RCC 7860 (cell line): ENCODE measurements around the gene IQSEC2.

Experiments
- DNase-seq: peaks from one replicate; pipeline ENCODE4 v3.0.0-alpha.2; 2015; ENCODE audit warnings: low spot score
- FAIRE-seq: peaks from 2 replicates; lab custom pipeline; 2012; peaks lifted over from hg19 to GRCh38; lab: Jason Lieb, UNC

IQSEC2 gene

DNA sequence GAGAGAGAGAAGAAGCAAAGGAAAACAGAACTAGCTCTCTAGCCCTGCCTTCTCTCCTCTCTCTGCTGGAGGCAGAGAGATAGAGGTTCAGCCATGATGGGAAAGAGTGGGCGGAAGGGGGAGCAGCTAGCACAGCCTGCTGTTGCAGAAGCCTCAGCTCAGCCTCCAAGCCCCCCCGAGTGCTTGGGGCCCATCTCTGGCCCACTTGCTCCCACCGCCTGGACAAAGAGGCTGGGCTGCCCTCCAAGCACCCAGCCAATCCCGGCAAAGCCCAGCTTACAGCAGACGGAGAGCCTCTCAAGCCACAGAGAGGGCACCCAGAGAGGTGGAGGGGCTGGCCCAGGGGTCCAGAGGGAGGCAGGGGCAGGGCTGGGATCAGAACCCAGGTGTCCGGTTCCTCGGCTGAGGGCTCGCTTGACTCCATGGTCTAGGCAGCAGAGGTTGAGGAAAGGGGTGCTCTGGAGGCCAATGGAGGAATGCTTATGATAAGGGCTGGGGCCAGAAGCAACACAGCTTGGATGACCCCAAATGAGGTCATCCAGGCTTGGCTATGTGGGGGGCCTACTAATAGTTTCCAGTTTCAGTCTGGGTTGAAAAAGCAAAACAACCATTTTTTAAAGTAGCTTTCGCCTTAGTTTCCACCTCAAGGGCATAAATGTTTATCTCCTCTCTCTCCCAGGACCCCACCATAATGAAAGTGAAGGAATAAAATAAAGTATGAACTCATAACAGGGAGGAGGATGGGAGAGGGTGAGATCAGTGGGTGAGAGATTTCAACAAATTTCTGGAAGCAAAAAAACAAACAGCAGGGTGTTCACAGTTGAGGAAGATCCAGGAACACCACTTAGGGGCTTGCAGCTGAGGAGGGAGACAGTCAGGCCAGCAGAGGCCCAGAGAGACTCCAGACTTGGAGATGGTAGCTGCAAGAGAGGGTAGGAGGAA is 24.9 kb upstream of the IQSEC2 start:
- DNase-seq = no peak
- FAIRE-seq = no peak

DNA sequence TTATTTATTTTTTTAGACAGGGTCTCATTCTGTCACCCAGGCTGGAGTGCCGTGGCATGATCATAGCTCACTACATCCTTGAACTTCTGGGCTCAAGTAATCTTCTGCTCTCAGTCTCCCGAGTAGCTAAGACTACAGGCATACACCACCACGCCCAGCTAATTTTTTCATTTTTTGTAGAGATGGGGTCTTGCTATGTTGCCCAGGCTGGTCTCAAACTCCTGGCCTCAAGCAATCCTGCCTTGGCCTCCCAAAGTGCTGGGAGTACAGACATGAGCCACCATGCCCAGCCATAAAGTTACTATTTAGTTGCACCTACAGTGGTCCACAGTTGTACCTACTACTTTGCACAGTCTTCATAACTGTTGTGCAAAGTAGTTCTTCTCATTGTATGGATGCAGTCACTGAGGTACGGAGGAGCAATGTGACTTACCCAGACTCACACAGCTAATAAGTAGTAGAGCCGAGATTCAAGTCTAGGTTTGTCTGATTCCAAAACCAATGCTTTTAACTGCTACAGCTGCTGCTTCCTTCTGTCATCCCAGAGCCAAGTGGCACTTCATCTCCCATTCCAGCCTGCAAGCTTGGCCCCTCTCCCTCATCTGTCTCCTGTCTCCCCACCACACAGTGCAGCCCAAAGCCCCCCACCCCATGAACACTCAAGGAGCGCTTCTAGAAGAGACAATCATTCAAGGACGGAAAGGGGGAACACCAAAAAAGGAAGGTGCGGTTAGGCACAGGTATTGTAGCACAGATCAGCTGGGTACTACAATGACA is 24.0 kb upstream of the IQSEC2 start:
- FAIRE-seq = no peak
- no peak for DNase-seq

DNA sequence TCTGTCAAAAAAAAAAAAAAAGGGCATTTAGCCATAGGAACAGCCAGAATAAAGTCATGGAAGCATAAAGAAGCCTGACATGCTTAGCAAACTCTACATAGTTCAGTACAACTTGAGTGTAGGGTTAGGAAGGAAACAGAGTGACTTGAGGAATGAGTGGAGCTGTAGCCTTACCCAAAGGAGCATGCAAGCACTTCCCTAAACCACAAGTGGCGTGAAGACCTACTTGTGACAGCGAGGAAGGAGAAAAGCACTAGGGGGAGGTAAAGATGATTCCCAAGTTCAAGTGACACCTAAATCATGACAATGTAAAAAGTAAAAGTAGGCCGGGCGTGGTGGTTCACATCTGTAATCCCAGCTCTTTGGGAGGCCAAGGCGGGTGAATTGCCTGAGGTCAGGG is 21.8 kb upstream of the IQSEC2 start:
- no peak for FAIRE-seq
- no peak for DNase-seq

DNA sequence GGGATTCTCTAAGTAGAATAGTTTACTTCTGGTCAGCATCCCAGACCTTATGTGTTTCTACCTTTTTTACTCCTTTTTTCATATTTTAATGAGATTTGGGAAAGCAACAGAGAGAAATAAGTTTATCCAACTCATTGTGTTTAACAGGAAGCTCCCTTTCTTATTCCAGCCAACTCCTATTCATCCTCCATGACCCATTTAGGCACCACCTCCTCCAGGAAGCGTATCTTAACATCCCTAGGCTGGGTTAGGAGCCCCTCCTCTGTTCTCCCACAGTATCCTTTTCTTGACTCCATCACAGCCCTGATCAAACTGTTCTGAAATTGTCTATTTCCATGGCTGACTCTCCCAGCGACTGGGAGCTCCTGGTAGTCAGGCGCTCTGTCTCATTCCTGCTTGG is 18.8 kb upstream of the IQSEC2 start:
- FAIRE-seq = no peak
- DNase-seq = no peak

DNA sequence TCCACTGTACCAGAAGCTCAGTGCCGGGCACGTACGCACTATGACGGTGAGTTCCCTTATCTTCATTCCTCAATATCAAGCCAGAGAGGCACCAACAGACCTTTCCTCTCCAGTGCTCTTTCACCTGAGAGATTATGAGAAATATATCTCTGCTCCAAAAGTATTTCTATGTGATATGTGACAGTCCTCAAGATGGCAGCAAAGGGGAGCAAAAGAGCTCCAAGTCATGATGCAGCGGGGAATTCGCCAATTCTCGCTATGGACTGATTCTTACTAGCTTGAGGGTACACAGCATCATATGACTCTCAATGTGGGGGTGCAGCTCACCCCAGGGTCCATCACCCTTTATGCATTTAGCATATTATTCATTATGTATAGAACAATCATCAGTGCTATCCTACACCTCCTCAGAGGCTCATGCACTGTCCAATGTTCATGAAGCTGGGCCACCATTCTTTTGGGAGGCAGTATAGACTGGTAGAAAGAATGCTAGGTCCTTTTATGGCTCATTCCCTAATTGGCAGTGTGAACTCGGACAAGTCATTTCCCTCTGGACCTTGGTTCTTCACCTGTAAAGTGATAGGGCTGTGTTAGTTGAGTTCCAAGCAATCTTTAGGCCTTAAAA is 12.8 kb upstream of the IQSEC2 start:
- no peak for DNase-seq
- no peak for FAIRE-seq

DNA sequence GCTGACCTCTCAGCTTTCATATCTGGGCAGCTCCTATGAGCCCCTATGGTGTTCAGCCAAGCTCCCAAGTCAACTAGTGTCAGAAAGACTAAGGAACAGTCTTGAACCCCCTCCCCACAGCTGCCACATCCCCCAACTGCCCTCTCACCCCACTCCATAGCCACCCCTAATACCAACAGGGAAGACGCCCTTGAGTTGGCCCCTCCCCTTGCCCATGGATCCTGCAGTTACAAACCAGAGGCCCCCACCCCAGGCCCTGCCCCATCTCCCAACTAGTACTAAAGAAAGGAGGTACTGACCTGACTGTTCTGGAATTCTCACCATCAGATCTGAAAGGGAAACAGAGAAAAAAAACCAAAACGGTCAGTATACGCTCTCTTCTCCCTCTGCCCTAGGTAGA is 10.2 kb upstream of the IQSEC2 start:
- DNase-seq (no peak), FAIRE-seq (no peak)

DNA sequence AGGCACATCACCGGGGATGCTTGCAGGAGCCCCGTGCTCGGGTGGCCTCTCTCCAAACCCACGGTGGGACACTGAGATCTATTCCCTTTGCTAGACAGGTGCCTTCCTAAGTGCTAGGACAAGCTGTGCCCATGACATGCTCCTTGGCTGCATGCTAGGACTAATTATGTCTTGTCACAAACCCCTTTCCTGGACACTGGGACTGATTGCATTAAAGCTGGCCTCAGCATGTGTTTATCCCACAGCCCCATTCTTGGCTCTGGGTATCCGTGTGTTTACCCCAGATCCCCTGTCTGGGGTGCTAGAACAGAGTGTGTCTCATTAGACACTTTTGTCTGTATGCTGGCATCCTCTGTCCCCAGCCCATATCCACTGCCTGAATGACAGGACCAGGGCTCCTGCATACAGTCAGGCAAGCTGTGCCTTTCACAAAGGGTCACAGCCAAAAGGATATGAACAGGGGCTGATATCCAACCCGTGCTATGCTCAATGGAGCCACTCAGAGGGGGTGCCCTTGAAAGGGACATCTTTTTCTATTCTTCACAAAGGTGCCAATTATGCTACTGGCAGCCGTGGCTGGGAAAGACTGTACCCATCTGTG is 9.2 kb upstream of the IQSEC2 start:
- no peak for DNase-seq
- FAIRE-seq = no peak

DNA sequence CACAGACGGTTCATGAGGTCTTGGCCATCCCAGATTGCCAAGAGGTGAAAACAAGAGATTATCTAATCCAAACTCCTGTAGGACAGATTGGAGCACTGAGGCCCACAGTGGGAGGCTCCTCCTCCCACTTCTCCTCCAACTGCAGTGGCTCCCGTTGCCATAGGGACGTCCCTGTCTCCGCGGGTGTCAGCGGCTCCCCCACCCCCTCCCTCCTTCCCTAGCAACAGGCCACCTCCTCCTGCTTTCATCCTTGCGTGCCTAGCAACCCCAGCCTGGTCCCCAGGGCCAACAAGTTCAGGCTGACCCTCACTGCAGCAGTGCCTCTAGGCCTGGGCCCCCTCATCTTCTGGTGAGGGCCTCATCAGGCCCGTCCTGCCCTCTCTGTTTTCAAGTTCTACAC is 6.8 kb upstream of the IQSEC2 start:
- FAIRE-seq = no peak
- no peak for DNase-seq

DNA sequence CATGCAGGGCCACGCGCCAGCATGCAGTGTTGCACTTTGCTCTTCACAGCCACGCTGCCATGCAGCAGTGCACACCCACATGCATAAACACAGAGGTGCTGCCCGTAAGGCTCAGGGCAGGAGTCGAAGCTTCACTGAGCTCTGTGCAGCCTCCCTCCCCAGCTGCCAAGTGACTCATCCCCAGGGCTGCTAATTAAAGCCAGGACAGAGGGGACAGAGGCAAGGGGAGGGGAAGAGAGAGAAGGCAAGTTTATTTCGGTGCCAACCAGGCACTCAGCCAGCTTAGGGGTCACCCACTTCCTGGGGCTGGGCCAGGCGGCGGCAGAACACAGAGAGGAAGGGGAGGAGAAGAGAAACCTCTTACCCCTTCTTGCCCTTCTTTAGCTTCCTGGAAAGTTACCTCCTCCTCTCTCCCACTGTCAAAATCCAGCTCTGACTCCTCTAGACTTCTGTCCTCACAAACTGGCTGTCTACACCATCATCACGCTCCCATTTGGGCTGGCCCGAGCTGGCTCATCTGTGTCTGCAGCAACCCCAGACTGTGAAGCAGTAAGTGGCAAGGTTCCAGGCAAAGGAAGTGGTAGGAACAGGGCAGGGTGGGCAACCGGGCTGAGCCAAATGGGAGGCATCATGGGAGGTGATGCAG is 6.2 kb upstream of the IQSEC2 start:
- DNase-seq = peak; percentile 43
- FAIRE-seq = peak; percentile 79

DNA sequence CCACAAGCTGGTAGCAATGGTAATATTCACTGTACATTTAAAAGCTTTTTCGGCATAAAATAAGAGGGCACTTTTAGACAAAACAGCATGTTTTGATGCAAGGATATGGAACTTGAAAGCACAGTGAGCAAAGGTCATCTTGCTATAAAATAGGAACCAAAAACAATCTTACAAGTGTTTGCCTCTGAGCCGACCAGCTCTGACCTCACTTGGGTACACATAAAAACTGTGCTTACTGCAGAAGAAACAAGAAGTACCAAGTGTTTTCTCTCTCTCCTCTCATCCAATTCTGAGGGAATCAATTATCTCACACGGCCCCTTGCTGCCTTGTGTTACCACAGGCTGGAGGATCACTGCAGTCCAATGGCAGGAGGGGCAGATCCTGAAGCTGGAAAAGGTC is 4.8 kb upstream of the IQSEC2 start:
- DNase-seq (no peak), FAIRE-seq (no peak)

DNA sequence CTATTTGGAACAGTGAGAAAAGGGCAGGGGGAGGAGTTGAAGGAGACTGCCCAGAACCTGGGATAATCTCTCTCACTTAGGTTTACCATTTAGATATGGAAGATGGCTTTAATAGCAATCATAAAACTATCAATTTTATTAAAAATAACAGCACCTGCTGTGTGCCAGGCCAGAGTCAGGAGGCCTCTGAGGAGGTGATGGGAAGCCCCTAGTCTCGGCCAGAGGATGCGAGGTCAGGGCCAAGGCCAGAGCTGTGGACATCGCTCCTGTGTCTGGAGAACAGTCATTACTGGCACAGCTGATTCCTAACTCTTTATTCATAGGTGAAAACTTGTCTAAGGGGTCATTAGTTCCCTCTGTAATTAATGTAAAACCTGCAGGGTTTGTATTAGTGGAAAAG is 4.2 kb upstream of the IQSEC2 start:
- FAIRE-seq = no peak
- DNase-seq = no peak

DNA sequence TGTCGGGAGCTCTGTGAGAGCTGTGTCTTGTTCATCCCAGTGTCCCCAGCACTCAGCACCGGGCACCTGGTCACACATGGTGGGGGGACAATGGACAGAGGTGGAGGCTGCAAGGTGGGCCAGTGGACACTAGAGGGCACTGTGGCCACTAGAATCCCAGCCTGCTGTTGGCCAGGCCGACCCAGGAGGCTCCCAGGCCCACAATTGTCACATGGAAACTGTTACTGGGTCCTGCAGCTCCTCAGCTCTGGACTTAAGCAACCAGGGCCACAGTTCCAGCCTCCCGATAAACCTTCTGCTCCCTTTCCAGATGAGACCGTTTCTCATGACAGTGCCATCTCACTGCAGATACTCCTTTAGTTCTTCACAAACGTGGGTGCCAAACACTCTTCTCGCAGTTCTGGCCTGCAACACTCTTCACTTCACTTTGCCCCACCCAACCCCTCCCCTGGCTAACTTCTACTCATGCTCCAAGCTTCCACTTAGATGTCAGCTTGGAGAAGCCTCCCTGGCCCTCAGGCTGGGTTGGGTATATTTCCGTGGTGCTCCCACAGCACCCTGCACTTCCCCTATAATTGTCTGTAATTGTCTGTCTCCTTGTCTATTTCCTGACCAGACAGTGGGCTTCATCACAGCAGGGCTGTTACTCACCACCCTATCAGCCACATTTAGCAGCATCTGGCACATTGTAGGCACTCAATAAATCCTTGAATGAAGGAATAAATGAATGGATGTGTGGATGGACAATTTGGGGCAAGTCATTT is 3.5 kb upstream of the IQSEC2 start:
- FAIRE-seq (no peak), DNase-seq (no peak)

DNA sequence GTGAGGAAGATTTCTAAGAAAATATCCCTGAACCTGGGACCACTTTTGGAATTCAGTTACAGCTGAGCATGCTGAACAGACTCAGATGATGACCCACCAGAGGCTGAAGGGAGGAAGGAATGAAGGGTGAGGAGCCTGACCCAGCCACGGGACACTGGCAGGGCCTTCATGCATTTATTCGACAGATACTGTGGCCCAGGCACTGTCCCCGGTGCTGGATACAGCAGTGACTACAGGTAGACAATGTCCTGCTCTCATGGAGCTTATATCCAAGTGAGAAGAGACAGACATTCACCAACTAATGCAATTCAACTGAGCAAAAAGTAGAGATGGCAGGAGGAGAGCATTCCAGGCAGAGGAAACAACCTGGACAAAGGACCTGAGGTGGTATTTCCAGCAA is 2.2 kb upstream of the IQSEC2 start:
- DNase-seq (no peak), FAIRE-seq (no peak)

DNA sequence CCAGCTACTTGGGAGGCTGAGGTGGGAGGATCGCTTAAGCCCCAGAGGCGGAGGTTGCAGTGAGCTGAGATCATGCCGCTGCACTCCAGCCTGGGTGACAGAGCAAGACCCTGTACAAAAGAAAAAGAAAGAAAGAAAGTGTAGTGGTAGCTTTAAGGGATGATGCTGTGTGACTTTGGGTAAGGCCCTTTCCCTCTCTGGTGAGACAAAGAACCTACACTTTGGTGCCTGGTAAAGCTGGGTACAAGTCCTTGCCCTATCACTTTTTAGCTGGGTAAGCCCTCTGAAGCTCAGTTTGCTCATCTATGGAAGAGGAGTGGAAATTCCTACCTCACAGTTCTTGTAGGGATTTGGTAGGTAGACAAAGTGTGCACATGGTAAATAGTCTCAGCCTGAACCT is 1.7 kb upstream of the IQSEC2 start:
- no peak for FAIRE-seq
- DNase-seq = no peak

DNA sequence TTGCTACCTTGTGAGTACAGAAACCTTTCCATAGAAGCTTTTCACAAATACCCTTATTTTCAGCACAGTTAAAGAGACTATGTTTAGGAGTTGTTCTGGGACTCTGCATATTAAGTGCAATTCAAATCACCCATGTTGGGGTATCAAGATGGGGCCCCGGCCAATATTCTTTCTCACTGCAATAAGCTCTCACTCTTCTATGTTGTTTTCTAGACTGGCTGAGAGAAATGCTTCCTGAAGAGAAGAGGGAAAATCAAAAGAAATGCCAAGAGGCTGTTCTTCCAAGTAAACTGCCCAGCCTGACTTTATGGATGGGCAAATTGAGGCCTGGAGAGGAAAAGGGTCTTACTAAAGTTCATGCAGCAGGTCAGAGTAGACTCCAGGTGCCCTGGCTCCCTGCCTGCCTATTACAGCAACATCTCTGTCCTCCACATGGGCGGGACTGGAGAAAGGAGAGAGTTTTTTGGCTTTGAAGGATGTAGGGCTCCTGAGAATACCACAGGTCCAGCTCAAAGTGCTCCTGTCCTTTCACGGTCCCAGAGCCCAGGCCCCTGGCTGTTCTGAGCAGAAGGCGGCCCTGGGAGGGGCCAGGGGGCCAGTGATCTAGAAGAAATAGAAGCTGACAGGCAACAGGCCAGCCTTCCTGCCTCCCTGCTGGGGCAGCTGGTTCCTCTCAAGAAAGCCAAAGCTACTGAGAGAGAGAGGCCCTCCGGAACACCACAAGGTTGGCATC is 745 bp upstream of the IQSEC2 start:
- DNase-seq = no peak
- FAIRE-seq = no peak

DNA sequence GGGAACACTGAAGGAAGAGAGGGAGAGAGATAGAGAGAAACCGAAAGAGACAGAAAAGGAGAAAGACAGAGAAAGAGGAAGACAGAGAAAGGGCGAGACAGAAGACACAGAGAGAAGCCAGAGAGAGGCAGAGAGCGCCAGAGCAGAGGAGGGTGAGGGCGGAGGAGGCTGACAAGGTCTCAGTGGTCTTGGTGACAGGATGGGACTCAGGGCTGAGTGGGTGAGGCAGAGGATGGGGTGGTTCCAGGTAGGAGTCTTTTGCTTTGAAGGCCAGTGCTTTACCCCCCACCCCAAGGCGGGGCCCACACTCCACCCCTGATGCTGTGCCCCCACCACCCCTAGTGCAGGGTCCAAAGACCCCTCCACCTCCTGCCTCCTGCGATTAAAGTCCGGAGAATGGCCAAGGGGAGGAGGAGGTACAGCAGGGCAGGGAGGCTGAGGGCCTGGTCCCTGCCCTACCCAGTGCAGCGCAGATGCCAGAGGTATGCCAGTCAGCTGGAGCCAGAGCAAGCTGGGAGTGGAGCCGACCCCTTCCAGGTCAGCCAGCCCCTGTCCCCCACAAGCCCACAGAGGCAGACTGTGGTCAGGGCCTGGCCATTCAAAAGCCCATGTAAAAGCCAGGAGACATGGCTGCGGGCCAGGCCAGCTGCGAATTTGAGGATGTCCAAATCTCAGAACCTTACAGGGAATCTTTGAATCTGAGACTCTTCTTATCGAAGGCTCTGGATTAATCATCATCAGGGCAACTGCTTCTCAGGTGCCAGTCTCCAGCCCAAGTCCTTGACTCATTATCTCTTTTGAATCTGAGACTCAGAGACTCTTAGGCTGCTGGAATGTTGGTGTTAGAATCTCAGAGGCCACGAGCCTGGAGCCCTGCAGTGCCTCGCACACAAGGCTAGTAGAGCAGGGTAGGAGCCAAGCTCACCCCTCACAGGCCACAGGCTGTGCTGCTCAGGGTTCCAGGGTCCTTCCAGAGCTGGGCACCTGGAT is 758 bp downstream of the IQSEC2 start:
- FAIRE-seq (peak; percentile 86), DNase-seq (peak; percentile 66)

DNA sequence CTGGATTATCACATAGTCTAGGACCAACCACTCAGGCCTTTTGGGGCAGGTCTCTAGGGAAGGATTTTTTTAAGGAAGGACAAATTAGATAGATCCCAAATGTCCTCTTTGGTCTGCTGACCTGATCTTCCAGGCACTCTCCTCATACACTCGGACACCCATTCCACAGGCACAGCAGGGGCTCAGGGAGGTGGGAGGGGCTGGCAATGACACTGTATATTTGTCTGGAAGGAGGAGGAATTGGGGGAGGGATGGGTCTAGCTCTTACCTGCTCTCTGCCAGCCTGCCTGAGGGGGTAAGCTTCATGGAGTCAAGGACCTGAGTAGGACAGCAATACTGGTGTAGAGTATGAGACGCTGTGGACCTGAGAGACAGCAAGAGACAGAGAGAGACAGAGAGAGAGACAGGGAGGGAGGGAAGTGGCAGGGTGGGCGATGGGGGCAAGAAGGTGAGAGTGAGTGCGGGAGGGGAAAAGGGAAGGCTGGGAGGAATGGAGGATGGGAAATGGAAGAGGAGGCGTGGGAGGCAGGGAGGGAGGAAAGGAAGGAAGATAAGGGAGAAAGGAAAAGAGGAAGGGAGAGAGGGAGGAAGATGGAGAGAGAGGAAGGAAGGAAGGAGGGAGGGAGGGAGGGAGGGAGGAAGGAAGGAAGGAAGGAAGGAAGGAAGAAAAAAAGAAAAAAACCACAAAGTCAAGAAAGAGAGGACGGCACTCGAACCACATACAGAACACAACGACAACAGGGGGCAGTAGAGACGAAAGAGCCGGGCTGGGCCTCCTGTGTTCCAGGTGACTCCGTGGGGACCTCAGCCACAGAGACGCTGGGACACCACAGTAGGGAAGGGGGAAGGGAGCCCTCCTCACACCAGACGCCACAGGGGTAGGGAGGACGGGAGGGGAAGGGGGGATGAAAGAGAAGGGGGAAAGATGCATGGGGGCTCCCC is 1.8 kb downstream of the IQSEC2 start:
- DNase-seq (no peak), FAIRE-seq (no peak)
